ENCODE measurements around the gene DNAJB4. TPM values are rescaled to one million over a fixed set of nuclear protein-coding genes. Genes with fewer than 3 reads are reported as not detected.
A peak's percentile ranks its signal among the peaks of the same experiment; 100 is the strongest.

The DNAJB4 gene
- total and polyA plus RNA-seq, 2 of the 13 experiments (the other 11 are each of a cell fraction or from before 2014, with no cell fraction given): 4.4 to 18.6 TPM

GRCh38 chr1:78045926-78046778 lies 41.4 kb downstream of the DNAJB4 start, which contains the start of gene GIPC2 (continued):
- TF ChIP-seq, protein P1, sequence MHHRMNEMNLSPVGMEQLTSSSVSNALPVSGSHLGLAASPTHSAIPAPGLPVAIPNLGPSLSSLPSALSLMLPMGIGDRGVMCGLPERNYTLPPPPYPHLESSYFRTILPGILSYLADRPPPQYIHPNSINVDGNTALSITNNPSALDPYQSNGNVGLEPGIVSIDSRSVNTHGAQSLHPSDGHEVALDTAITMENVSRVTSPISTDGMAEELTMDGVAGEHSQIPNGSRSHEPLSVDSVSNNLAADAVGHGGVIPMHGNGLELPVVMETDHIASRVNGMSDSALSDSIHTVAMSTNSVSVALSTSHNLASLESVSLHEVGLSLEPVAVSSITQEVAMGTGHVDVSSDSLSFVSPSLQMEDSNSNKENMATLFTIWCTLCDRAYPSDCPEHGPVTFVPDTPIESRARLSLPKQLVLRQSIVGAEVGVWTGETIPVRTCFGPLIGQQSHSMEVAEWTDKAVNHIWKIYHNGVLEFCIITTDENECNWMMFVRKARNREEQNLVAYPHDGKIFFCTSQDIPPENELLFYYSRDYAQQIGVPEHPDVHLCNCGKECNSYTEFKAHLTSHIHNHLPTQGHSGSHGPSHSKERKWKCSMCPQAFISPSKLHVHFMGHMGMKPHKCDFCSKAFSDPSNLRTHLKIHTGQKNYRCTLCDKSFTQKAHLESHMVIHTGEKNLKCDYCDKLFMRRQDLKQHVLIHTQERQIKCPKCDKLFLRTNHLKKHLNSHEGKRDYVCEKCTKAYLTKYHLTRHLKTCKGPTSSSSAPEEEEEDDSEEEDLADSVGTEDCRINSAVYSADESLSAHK (CRISPR knock-in tag; IDR thresholded peaks at IDR 0.05; ENCODE audit: borderline replicate concordance): 0 out of 2 replicates have a peak, but pooled peaks have one; percentile 23
- TF ChIP-seq ZEB1 (IDR thresholded peaks at IDR 0.05; ENCODE audit: insufficient replicate concordance, low read depth) (peak; percentile 99), ZNF562 (CRISPR knock-in tag; IDR thresholded peaks at IDR 0.05; ENCODE audit: borderline replicate concordance) (no peak), U2AF2 (IDR thresholded peaks at IDR 0.05; ENCODE audit: low read depth, low read length) (no peak), ZNF768 (CRISPR knock-in tag; IDR thresholded peaks at IDR 0.05) (peak; percentile 57), NONO (IDR thresholded peaks at IDR 0.05) (no peak), NONO (CRISPR knock-in tag; conservative IDR thresholded peaks at IDR 0.05) (peak; percentile 26; the same call in 1 of the 2 replicates), SALL2 (CRISPR knock-in tag; IDR thresholded peaks at IDR 0.05) (no peak; the same call in 1 of the 2 replicates), CCDC6 (CRISPR knock-in tag; IDR thresholded peaks at IDR 0.05) (no peak), KMT2B (CRISPR knock-in tag; IDR thresholded peaks at IDR 0.05) (peak; percentile 36; the same call in 1 of the 2 replicates), ZNF800 (CRISPR knock-in tag; IDR thresholded peaks at IDR 0.05) (peak; percentile 73; the same call in 1 of the 2 replicates), HDAC2 (CRISPR knock-in tag; IDR thresholded peaks at IDR 0.05) (peak; percentile 70; the same call in 1 of the 2 replicates), BCL3 (CRISPR knock-in tag; IDR thresholded peaks at IDR 0.05) (peak; percentile 51; the same call in 1 of the 2 replicates), ZNF24 (IDR thresholded peaks at IDR 0.05) (no peak), ZNF260 (CRISPR knock-in tag; IDR thresholded peaks at IDR 0.05; ENCODE audit: borderline replicate concordance, low read depth) (no peak), ZNF263 (CRISPR knock-in tag; IDR thresholded peaks at IDR 0.05) (0 out of 2 replicates have a peak, but pooled peaks have one; percentile 9), ZNF792 (CRISPR knock-in tag; IDR thresholded peaks at IDR 0.05) (peak; percentile 68), MAFK (conservative IDR thresholded peaks at IDR 0.05 in 1 of 2, IDR thresholded peaks at IDR 0.05 in 1 of 2; ENCODE audit: low read length in 2 of 2) (no peak)
- TF ChIP-seq, protein P2, sequence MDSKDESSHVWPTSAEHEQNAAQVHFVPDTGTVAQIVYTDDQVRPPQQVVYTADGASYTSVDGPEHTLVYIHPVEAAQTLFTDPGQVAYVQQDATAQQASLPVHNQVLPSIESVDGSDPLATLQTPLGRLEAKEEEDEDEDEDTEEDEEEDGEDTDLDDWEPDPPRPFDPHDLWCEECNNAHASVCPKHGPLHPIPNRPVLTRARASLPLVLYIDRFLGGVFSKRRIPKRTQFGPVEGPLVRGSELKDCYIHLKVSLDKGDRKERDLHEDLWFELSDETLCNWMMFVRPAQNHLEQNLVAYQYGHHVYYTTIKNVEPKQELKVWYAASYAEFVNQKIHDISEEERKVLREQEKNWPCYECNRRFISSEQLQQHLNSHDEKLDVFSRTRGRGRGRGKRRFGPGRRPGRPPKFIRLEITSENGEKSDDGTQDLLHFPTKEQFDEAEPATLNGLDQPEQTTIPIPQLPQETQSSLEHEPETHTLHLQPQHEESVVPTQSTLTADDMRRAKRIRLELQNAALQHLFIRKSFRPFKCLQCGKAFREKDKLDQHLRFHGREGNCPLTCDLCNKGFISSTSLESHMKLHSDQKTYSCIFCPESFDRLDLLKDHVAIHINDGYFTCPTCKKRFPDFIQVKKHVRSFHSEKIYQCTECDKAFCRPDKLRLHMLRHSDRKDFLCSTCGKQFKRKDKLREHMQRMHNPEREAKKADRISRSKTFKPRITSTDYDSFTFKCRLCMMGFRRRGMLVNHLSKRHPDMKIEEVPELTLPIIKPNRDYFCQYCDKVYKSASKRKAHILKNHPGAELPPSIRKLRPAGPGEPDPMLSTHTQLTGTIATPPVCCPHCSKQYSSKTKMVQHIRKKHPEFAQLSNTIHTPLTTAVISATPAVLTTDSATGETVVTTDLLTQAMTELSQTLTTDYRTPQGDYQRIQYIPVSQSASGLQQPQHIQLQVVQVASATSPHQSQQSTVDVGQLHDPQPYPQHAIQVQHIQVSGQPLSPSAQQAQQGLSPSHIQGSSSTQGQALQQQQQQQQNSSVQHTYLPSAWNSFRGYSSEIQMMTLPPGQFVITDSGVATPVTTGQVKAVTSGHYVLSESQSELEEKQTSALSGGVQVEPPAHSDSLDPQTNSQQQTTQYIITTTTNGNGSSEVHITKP (CRISPR knock-in tag; IDR thresholded peaks at IDR 0.05; ENCODE audit: low read depth): no peak
